ENCODE results near the gene SPTB.

Gene SPTB

GRCh38 chr14:64725879-64726584 lies 153.7 kb downstream of the SPTB start:
- TF ChIP-seq, protein P1, sequence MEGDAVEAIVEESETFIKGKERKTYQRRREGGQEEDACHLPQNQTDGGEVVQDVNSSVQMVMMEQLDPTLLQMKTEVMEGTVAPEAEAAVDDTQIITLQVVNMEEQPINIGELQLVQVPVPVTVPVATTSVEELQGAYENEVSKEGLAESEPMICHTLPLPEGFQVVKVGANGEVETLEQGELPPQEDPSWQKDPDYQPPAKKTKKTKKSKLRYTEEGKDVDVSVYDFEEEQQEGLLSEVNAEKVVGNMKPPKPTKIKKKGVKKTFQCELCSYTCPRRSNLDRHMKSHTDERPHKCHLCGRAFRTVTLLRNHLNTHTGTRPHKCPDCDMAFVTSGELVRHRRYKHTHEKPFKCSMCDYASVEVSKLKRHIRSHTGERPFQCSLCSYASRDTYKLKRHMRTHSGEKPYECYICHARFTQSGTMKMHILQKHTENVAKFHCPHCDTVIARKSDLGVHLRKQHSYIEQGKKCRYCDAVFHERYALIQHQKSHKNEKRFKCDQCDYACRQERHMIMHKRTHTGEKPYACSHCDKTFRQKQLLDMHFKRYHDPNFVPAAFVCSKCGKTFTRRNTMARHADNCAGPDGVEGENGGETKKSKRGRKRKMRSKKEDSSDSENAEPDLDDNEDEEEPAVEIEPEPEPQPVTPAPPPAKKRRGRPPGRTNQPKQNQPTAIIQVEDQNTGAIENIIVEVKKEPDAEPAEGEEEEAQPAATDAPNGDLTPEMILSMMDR (IDR thresholded peaks at IDR 0.05), result no peak
- no peak for TF ChIP-seq ZFX (IDR thresholded peaks at IDR 0.05; ENCODE audit: borderline replicate concordance)
- no peak overlapping the region for H3K27ac ChIP-seq

DNA sequence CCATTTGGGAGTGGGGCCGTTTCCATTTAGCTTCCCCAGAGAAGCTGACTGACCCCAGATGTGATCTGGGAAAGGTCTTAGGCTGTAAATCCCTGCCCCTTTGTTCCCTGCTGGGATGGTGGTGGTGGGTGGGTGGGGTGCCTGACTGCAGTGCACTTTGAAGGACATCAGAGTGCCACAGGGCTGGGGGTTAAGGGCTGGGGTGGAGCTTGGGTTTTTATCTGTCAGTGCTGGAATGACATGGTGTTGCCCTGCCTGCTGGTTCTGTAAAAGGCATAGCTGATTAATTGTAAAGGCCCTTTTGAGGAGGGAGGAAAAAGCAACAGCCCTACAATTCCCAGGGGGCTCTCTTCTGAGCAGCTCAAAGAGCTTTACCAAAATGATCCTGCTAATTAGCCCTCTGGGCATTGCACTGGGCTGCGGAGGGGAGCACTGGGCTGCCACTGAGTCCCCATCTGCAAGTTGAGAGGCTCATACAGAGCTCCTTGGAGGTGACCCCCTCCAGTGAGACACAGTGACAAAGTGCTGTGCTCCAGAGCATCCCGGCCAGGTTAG lies 154.4 kb downstream of the SPTB start:
- no peak for TF ChIP-seq ZFX (IDR thresholded peaks at IDR 0.05; ENCODE audit: borderline replicate concordance)
- TF ChIP-seq, protein P1 (IDR thresholded peaks at IDR 0.05), result no peak
- H3K27ac ChIP-seq, result no peak overlapping the region

GRCh38 chr14:64724578-64724930 lies 155.2 kb downstream of the SPTB start:
- TF ChIP-seq, protein P1 (IDR thresholded peaks at IDR 0.05), result no peak
- no peak for TF ChIP-seq ZFX (IDR thresholded peaks at IDR 0.05; ENCODE audit: borderline replicate concordance)
- no peak overlapping the region for H3K27ac ChIP-seq

- no peak overlapping the region for H3K27ac ChIP-seq
- TF ChIP-seq, protein P1 (IDR thresholded peaks at IDR 0.05), result no peak
- TF ChIP-seq ZFX (IDR thresholded peaks at IDR 0.05; ENCODE audit: borderline replicate concordance), result no peak
Observed at GRCh38 chr14:64723691-64724577, 155.8 kb downstream of the SPTB start.

- H3K27ac ChIP-seq, result no peak overlapping the region
- TF ChIP-seq ZFX (IDR thresholded peaks at IDR 0.05; ENCODE audit: borderline replicate concordance), result no peak
- TF ChIP-seq, protein P1 (IDR thresholded peaks at IDR 0.05), result no peak
Observed at GRCh38 chr14:64722842-64723447, 156.8 kb downstream of the SPTB start.

DNA sequence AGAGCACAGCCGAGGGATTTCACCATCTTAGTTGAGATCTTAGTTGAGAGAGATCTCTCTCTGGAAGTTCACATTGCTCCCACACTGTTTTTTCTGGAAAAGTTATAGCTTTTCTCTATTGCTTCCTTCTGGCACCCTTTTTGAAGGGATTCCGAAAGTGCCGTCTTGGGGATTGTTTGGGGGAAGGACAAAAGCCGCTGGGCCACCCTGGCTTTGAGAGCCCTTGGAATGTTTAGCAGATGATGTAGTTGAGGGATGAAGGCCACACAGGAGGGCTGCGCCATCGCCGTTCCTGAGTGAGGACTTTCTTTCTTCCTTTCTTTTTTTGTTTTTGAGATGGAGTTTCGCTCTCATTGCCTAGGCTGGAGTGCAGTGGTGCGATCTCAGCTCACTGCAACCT lies 157.8 kb downstream of the SPTB start:
- TF ChIP-seq, protein P1 (IDR thresholded peaks at IDR 0.05), result no peak
- TF ChIP-seq ZFX (IDR thresholded peaks at IDR 0.05; ENCODE audit: borderline replicate concordance), result no peak
- H3K27ac ChIP-seq, result no peak overlapping the region
